PC-9 (cell line): ENCODE results near the gene ALG14. TPM values are rescaled to one million over a fixed set of nuclear protein-coding genes. Genes with fewer than 3 reads are reported as not detected.

Experiments
- BruUV-seq: library from RNA; stranded (reverse); fragments of 400-500 nt; replicated peaks from 2 replicates; lab custom pipeline; 2021; lab: Mats Ljungman, UMichigan
- CTCF ChIA-PET: fragments of 300-600 bp; sonication (Branson Sonifier 250); formaldehyde crosslinking; loops from one replicate; lab custom pipeline; 2022; ENCODE audit warnings: antibody characterized with exemption; lab: Charles Lee
- POLR2A ChIA-PET: fragments of 300-600 bp; sonication (Branson Sonifier 250); formaldehyde crosslinking; loops from one replicate; lab custom pipeline; 2022; ENCODE audit warnings: antibody characterized with exemption; ENCODE audit not compliant: unreplicated experiment; lab: Charles Lee
- DNase-seq, 2 experiments: peaks; one replicate each; pipeline versions ENCODE4 v3.0.0 to v3.0.0-alpha.2; 2015 to 2022; ENCODE audit warnings: mixed read lengths in 1 of 2
- H2AFZ ChIP-seq: fragments of 200-600 bp; sonication (generic); 2 replicates; pipeline ENCODE4 v1.8.1; 2017; ENCODE audit warnings: antibody characterized with exemption
- H3F3A ChIP-seq: fragments of 200-600 bp; sonication (generic); 2 replicates; pipeline ENCODE4 v1.8.1; 2017; ENCODE audit warnings: antibody characterized with exemption, mild to moderate bottlenecking, low read depth; ENCODE audit not compliant: insufficient read depth
- H3K27ac ChIP-seq: fragments of 200-600 bp; sonication (generic); 2 replicates; pipeline ENCODE4 v1.6.1; 2016; ENCODE audit warnings: mixed run types
- H3K27me3 ChIP-seq: fragments of 200-600 bp; sonication (generic); 2 replicates; pipeline ENCODE4 v1.6.1; 2016; ENCODE audit warnings: low read depth, mixed run types; ENCODE audit not compliant: insufficient read depth
- H3K36me3 ChIP-seq: fragments of 200-600 bp; sonication (generic); 2 replicates; pipeline ENCODE4 v1.6.1; 2016; ENCODE audit warnings: low read depth, mixed run types
- H3K4me1 ChIP-seq: fragments of 200-600 bp; sonication (generic); replicated peaks from 2 replicates; pipeline ENCODE4 v1.6.1; 2016; ENCODE audit warnings: mixed run types; ENCODE audit not compliant: insufficient read depth
- H3K4me2 ChIP-seq: fragments of 200-600 bp; sonication (generic); 2 replicates; pipeline ENCODE4 v1.6.1; 2017; ENCODE audit warnings: mixed run types
- H3K4me3 ChIP-seq: fragments of 200-600 bp; sonication (generic); 2 replicates; pipeline ENCODE4 v1.6.1; 2016; ENCODE audit warnings: mixed run types
- H3K79me2 ChIP-seq: fragments of 200-600 bp; sonication (generic); 2 replicates; pipeline ENCODE4 v1.6.1; 2017; ENCODE audit warnings: low read depth, mixed run types
- H3K9me2 ChIP-seq: fragments of 200-600 bp; sonication (generic); 2 replicates; pipeline ENCODE4 v1.8.1; 2017; ENCODE audit warnings: mild to moderate bottlenecking; ENCODE audit not compliant: insufficient read depth
- H3K9me3 ChIP-seq: fragments of 200-600 bp; sonication (generic); 2 replicates; pipeline ENCODE4 v1.8.1; 2016; ENCODE audit warnings: low read depth; ENCODE audit not compliant: insufficient read depth
- H4K20me1 ChIP-seq: fragments of 200-600 bp; sonication (generic); 2 replicates; pipeline ENCODE4 v1.8.1; 2017; ENCODE audit not compliant: insufficient read depth
- CTCF ChIP-seq: fragments of 200-600 bp; sonication (generic); conservative IDR thresholded peaks from 2 replicates; pipeline ENCODE4 v1.6.1; 2017; ENCODE audit warnings: mixed run types, antibody characterized with exemption, mild to moderate bottlenecking, moderate library complexity
- EZH2 ChIP-seq: fragments of 200-600 bp; sonication (generic); IDR thresholded peaks from 2 replicates; pipeline ENCODE4 v1.8.0; 2017; ENCODE audit warnings: antibody characterized with exemption, low read depth
- intact Hi-C: fragments of 100-400 bp; cut with micrococcal nuclease; formaldehyde crosslinking; loops from one replicate; pipeline ENCODE4 v1.10.0; 2022; ENCODE audit not compliant: unreplicated experiment
- total RNA-seq: library from RNA; stranded (reverse); gene quantifications from 2 replicates; pipeline ENCODE4 v1.2.3, GENCODE V29; 2021

The ALG14 gene
- total RNA-seq, 1 experiment from 2014 or later: 8.6 TPM

GRCh38 chr1:94935476-94935875 is 137.3 kb downstream of the ALG14 start:
- no peak for DNase-seq
- Histone ChIP-seq H3K4me3 (no peak overlapping the region), H2AFZ (no peak overlapping the region), H3K27ac (no peak overlapping the region), H3K4me2 (no peak overlapping the region), H3K4me1 (peaks cover 34% of the 10 kb centered on the region), H3K9me2 (no peaks in the 10 kb centered on the region), H3K36me3 (no peaks in the 10 kb centered on the region), H3F3A (peaks cover 23% of the 10 kb centered on the region), H3K79me2 (no peaks in the 10 kb centered on the region), H4K20me1 (no peaks in the 10 kb centered on the region), H3K9me3 (no peaks in the 10 kb centered on the region), H3K27me3 (no peaks in the 10 kb centered on the region)
- CTCF ChIA-PET: interaction anchor here (0.7 kb wide), 1 partner anchor 26 kb away, joined by 4 read pairs; no protein-coding TSS in a partner anchor
- POLR2A ChIA-PET: interaction anchor here (0.8 kb wide), 1 partner anchor 58 kb away, joined by 4 read pairs; no protein-coding TSS in a partner anchor
- intact Hi-C loops: no loop called here
- TF ChIP-seq EZH2 (no peak), CTCF (no peak)
- BruUV-seq: no TSS peak

GRCh38 chr1:94935034-94935433 is 137.7 kb downstream of the ALG14 start:
- Histone ChIP-seq H3K9me2 (no peaks in the 10 kb centered on the region), H3K79me2 (no peaks in the 10 kb centered on the region), H3K9me3 (no peaks in the 10 kb centered on the region), H4K20me1 (no peaks in the 10 kb centered on the region), H3F3A (peaks cover 23% of the 10 kb centered on the region), H3K27me3 (no peaks in the 10 kb centered on the region), H3K4me2 (no peak overlapping the region), H3K36me3 (no peaks in the 10 kb centered on the region), H3K4me1 (peaks cover 39% of the 10 kb centered on the region), H3K27ac (no peak overlapping the region), H3K4me3 (no peak overlapping the region), H2AFZ (no peak overlapping the region)
- CTCF ChIA-PET: interaction anchor here (0.7 kb wide), 1 partner anchor 26 kb away, joined by 4 read pairs; no protein-coding TSS in a partner anchor
- POLR2A ChIA-PET: interaction anchor here (0.8 kb wide), 1 partner anchor 59 kb away, joined by 4 read pairs; no protein-coding TSS in a partner anchor
- TF ChIP-seq EZH2 (no peak), CTCF (no peak)
- intact Hi-C loops: no loop called here
- no peak for DNase-seq
- BruUV-seq: no TSS peak

- no peak overlapping the region for H3K27ac ChIP-seq
- no peak for TF ChIP-seq EZH2
- no peak for TF ChIP-seq CTCF
- no peaks in the 10 kb centered on the region for H3K9me2 ChIP-seq
- no peak overlapping the region for H3K4me3 ChIP-seq
- H3K36me3 ChIP-seq: no peaks in the 10 kb centered on the region
- H3K27me3 ChIP-seq: no peaks in the 10 kb centered on the region
- DNase-seq: no peak
- peaks cover 23% of the 10 kb centered on the region for H3F3A ChIP-seq
- BruUV-seq: no TSS peak
- H3K79me2 ChIP-seq: peaks cover 3% of the 10 kb centered on the region; the same call in 1 of the 2 replicates
- peaks cover 44% of the 10 kb centered on the region for H3K4me1 ChIP-seq
- H4K20me1 ChIP-seq: no peaks in the 10 kb centered on the region
- H2AFZ ChIP-seq: no peak overlapping the region
- ChIA-PET CTCF (no interaction called here), POLR2A (interaction anchor here (0.7 kb wide), 1 partner anchor 168 kb away, joined by 7 read pairs; no protein-coding TSS in a partner anchor)
- intact Hi-C loops: no loop called here
- no peaks in the 10 kb centered on the region for H3K9me3 ChIP-seq
- H3K4me2 ChIP-seq: no peak overlapping the region
Observed at GRCh38 chr1:94934551-94934950, 138.2 kb downstream of the ALG14 start.
